Tongue (tissue), 2 donors: ENCODE results near the gene PPM1M. TPM values are rescaled to one million over a fixed set of nuclear protein-coding genes. Genes with fewer than 3 reads are reported as not detected.
"Not testable (repeated sequence)": the region's sequence is repeated elsewhere in the genome, so short reads cannot be mapped to it uniquely, and the experiment has no call there.

ENCODE experiments used
- DNase-seq: peaks from one replicate; pipeline ENCODE4 v3.0.0-alpha.2; 2015
- total RNA-seq: library from RNA; depleted of rRNA; stranded (reverse); fragments of >200 nt; gene quantifications from one replicate; pipeline ENCODE4 v1.2.3, GENCODE V29; 2014

Gene PPM1M
- total RNA-seq, 1 donor from 2014 or later, result 9.9 TPM

DNA sequence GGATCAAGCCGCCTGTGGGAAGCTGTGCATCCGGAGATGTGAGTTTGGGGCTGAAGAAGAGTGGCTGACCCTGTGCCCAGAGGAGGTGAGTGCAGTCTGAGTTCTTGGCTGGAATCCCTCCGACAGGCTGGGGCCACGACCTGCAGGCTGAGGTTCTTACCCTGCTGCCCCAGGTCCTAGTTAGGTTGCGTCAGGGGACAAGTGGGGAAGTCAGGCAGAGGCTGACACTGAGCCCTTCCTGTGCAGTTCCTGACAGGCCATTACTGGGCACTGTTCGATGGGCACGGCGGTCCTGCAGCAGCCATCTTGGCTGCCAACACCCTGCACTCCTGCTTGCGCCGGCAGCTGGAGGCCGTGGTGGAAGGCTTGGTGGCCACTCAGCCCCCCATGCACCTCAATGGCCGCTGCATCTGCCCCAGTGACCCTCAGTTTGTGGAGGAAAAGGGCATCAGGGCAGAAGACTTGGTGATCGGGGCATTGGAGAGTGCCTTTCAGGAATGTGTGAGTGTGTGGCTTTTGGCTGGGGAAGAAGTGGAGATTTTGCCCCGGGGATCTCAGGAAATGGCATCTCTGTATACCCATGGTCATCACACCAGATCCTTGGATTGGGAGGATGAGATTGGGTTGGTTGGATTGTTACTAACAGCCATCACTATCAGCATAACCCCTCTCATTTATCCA lies 1.3 kb downstream of the PPM1M start:
- DNase-seq, result no peak

- no peak for DNase-seq
Observed at GRCh38 chr3:52247409-52248164, 2.0 kb downstream of the PPM1M start.

DNA sequence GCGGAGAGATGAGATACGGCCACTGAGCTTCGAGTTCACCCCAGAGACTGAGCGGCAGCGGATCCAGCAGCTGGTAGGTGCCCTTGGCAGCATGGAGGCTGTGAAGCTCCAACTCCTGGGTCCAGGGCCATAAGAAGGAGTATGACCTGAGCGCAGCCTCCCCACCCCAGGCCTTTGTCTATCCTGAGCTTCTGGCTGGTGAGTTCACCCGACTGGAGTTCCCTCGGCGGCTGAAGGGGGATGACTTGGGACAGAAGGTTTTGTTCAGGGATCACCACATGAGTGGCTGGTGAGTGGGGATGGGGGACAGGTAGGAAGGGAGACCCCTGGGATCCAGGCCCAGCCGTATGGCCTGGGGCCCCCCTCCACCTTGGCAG lies 2.6 kb downstream of the PPM1M start:
- DNase-seq, result no peak

DNA sequence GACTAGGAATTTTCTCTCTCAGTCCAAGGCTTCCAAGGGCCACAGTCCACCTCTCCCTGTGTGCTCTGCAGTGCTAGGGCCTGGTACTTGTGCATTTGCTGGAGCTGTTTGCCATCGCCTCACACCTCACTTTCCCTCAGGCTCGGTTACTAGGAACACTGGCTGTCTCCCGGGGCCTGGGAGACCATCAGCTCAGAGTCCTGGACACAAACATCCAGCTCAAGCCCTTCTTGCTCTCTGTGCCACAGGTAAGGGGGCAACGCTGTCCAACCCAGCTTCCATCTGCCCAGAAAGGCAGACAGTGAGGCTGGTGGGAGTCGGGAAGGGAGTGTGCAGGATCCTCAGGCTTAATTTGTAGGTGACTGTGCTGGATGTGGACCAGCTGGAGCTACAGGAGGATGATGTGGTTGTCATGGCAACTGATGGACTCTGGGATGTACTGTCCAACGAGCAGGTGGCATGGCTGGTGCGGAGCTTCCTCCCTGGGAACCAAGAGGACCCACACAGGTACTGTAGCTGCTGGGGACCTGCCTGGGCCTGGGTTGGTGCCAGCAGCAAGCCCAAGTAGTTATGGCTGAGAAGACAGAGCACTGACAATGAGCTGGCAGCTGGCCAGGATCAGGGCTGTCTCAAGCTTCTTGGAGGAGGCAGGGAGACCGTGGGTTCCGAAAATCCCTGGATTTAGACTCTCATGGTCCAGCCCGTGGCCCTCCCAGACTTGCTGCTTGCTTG lies 3.4 kb downstream of the PPM1M start:
- no peak for DNase-seq

DNA sequence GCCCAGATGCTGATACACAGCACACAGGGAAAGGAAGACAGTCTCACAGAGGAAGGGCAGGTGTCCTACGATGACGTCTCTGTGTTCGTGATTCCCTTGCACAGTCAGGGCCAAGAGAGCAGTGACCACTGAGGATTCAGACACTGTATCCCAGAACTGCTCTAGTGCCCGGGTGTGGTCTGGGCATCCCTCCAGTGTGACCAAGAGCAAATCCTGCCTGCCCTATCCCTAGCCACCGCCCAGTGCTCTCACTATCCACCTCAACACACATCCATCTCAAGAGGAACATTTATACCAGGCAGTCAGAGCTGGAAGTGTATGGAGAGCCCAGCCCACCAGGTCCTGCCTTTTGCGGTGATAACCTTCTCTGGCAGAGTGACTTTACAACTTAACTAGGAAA lies 4.1 kb downstream of the PPM1M start:
- no peak for DNase-seq

DNA sequence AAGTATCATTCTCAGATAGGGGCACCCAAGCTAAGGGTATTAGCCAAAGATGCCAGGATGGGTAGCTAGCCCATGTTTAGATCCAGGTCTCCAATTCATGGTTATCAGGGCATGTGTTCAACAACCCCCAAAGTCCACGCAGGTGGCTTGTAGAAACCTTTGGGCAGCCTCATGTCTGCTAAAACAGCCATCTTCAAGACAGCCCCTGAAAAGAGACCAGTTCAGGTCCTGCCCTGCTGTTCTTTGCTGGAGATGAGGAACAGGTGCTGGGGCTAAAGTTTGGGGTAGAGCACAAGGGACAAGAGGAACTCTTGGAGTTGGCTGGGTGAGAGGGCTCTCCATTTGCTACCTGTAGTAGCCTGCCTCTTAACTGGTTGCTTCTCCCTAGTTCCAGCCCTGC lies 4.6 kb downstream of the PPM1M start:
- no peak for DNase-seq

DNA sequence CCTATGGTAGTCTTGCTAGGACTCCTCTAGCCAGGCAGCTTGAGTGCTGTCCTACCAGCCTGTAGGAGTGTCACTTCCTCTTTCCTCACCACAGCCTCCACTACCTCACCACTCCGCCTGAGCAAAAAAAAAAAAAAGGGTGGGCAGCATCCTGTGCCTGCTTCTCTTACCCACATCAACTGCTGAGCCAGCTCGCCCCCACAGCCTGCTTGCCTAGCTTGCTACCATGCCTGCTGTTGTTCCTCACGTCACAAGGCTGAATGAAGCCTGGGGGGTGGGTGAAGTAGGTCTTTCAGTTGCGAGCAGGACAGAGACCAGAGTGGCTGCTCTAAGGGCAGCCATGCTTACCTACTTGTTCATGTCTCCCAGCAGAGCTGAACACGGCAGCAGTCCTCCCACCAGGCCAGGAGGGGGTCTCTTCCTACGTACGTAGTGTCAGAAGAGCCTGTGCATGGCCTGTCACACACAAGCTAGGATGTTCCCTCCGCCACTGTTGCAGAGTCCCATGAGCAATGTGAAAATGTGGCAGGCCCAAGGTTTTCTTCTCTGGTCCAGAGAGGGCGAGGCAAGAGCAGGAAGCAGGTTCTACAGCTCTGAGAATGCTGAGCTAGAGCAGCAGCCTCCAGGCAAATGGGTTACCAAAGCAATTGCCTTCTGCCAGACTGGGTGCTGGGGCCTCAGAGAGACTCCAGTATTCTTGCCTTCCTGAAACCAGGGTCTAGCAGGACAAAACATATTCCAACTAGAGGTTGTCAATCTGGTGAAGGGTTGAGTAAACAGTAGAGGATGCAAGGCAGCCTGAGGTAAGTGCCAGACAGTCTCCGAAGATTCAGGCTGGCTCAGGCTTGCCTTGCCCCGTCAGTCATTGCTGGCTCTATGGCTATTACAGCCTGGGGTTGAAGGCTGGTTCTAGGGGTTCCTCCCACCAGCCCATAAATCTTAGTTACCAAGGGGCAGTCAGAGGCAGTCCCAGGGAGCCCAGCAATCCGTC lies 8.1 kb downstream of the PPM1M start:
- peak; percentile 30 for DNase-seq

GRCh38 chr3:52254608-52255007 lies 9.0 kb downstream of the PPM1M start:
- DNase-seq, result no peak

DNA sequence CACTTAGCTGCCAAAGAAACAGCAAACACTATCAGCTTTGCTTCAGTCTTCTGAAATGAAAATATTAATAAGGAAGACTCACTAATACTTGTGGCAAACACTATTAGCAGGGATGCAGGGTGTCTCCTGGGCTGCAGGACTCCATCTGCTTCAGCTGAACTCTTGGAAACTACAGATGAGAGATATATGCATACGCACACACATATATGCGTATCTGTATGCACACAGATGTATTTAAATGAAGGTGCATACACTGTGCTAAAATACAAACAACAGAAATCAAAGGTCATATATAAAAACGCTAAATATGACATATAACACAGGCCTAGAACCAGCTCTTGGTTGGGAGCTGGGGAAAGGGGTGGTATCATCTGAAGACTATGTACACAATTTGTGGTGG lies 10.6 kb downstream of the PPM1M start:
- DNase-seq, result no peak

GRCh38 chr3:52256622-52257021 lies 11.1 kb downstream of the PPM1M start:
- no peak for DNase-seq

- no peak for DNase-seq
Observed at GRCh38 chr3:52257911-52258310, 12.4 kb downstream of the PPM1M start.

- no peak for DNase-seq
Observed at GRCh38 chr3:52259035-52259434, 13.5 kb downstream of the PPM1M start.

GRCh38 chr3:52259448-52259847 lies 13.9 kb downstream of the PPM1M start:
- no peak for DNase-seq

GRCh38 chr3:52262447-52262846 lies 16.9 kb downstream of the PPM1M start:
- no peak for DNase-seq

- no peak for DNase-seq
Observed at GRCh38 chr3:52265387-52265786, 19.8 kb downstream of the PPM1M start.

GRCh38 chr3:52268036-52268435 lies 22.5 kb downstream of the PPM1M start:
- DNase-seq, result no peak

DNA sequence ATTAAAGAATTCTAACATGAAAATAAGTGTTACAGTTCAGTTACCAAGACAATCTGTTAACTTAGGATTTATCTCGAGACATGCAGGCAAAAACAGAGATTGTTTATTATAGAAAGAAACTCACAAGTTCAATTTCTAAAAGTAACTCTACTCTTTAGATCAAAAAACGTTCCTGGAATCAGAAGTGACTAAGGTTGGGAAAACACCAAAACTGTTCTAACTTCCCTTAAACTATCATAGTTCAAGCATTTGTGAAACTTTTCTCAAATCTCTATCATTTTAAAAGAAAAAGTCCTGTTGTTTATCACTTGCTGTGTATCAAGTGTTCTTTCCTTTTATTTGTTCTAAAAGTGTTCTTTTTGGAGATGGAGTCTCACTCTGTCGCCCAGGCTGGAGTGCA lies 24.2 kb downstream of the PPM1M start:
- no peak for DNase-seq

GRCh38 chr3:52270252-52270754 lies 24.7 kb downstream of the PPM1M start:
- DNase-seq, result no peak

DNA sequence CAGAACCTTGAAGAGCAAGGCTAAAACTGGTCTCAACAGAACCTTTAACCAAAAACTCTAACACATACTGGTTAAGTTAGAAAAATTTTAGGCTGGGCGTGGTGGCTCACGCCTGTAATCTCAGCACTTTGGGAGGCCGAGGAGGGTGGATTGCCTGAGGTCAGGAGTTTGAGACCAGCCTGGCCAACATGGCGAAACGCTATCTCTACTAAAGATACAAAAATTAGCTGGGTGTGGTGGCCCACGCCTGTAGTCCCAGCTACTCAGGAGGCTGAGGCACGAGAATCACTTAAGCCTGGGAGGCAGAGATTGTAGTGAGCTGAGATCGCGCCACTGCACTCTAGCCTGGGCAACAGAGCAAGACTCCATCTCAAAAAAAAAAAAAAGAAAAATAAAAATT lies 26.6 kb downstream of the PPM1M start:
- not testable (repeated sequence) for DNase-seq

DNA sequence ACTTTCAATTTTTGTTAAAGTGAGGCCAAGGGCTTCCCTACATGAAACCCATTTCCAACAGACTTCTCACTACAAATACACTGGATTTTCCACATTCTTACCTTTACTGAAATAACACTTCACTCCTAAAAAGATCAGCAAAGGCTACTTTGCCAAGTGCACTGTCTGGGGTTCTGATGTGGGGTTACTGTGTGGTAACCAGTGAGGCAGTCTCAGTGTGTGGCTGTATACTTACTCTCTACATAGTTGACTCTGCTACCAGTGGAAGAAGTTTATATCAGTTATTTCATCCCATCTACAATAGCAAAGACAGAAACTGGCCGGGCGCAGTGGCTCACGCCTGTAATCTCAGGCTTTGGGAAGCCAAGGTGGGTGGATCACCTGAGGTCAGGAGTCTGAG lies 27.3 kb downstream of the PPM1M start:
- DNase-seq, result no peak

DNA sequence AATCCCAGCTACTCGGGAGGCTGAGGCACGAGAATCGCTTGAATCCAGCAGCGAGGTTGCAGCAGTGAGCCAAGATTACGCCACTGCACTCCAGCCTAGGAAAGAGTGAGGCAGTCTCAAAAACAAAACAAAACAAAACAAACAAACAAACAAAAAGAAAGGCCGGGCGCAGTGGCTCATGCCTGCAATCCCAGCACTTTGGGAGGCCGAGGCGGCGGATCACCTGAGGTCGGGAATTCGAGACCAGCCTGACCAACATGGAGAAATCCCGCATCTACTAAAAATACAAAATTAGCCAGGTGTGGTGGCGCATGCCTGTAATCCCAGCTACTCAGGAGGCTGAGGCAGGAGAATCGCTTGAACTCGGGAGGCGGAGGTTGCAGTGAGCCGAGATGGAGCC lies 29.2 kb downstream of the PPM1M start:
- not testable (repeated sequence) for DNase-seq
